Keratinocyte (primary cell): ENCODE data around the gene BCAR3. TPM values are rescaled to one million over a fixed set of nuclear protein-coding genes. Genes with fewer than 3 reads are reported as not detected.

Source experiments
- DNase-seq: peaks from one replicate; pipeline ENCODE4 v3.0.0-alpha.2; 2011; ENCODE audit warnings: low read depth, missing footprints, low spot score
- FAIRE-seq: peaks from 2 replicates; lab custom pipeline; 2011; peaks lifted over from hg19 to GRCh38; lab: Jason Lieb, UNC
- H2AFZ ChIP-seq: 2 replicates; pipeline ENCODE4 v1.6.0; 2012; ENCODE audit warnings: low read length, control low read depth, inconsistent platforms; ENCODE audit not compliant: control insufficient read depth
- H3K27ac ChIP-seq: 2 replicates; pipeline ENCODE4 v1.5.1; 2011; ENCODE audit warnings: low read length; ENCODE audit not compliant: control insufficient read depth, insufficient read depth
- H3K27me3 ChIP-seq: 3 replicates; pipeline ENCODE4 v1.6.0; 2011; ENCODE audit warnings: low read length; ENCODE audit not compliant: control insufficient read depth, insufficient read depth; ENCODE audit errors: extremely low read depth
- H3K36me3 ChIP-seq, 2 experiments: 2 replicates in 1 of 2; 3 replicates in 1 of 2; pipeline ENCODE4 v1.5.1; 2011; ENCODE audit warnings: low read length in 2 of 2, mild to moderate bottlenecking in 1 of 2; ENCODE audit not compliant: control insufficient read depth in 2 of 2, insufficient read depth in 2 of 2; ENCODE audit errors: extremely low read depth in 1 of 2
- H3K4me1 ChIP-seq: 3 replicates; pipeline ENCODE4 v1.5.1; 2011; ENCODE audit warnings: low read length; ENCODE audit not compliant: control insufficient read depth, insufficient read depth; ENCODE audit errors: extremely low read depth
- H3K4me2 ChIP-seq: 3 replicates; pipeline ENCODE4 v1.6.0; 2011; ENCODE audit warnings: low read depth, low read length; ENCODE audit not compliant: control insufficient read depth, insufficient read depth; ENCODE audit errors: extremely low read depth
- H3K4me3 ChIP-seq, 3 experiments: fragments of 200-600 bp in 1 of 3; sonication (generic) in 1 of 3; 2 replicates in 2 of 3; 3 replicates in 1 of 3; pipeline ENCODE4 v1.5.1; 2011 to 2016; ENCODE audit warnings: low read length in 3 of 3, mild to moderate bottlenecking in 3 of 3, control low read depth in 2 of 3, inconsistent platforms in 1 of 3, low read depth in 1 of 3, mixed read lengths in 1 of 3, mixed run types in 1 of 3, moderate library complexity in 1 of 3; ENCODE audit not compliant: control insufficient read depth in 2 of 3, insufficient read depth in 2 of 3; ENCODE audit errors: extremely low read depth in 1 of 3
- H3K79me2 ChIP-seq: 2 replicates; pipeline ENCODE4 v1.6.0; 2012; ENCODE audit warnings: low read length; ENCODE audit not compliant: control insufficient read depth, insufficient read depth
- H3K9ac ChIP-seq: 3 replicates; pipeline ENCODE4 v1.6.0; 2011; ENCODE audit warnings: low read length; ENCODE audit not compliant: control insufficient read depth, insufficient read depth; ENCODE audit errors: extremely low read depth
- H3K9me1 ChIP-seq: 3 replicates; pipeline ENCODE4 v1.6.0; 2011; ENCODE audit warnings: low read length; ENCODE audit not compliant: control insufficient read depth, insufficient read depth; ENCODE audit errors: extremely low read depth
- H3K9me3 ChIP-seq: 2 replicates; pipeline ENCODE4 v1.5.1; 2012; ENCODE audit warnings: low read depth, low read length; ENCODE audit not compliant: control insufficient read depth
- H4K20me1 ChIP-seq: 3 replicates; pipeline ENCODE4 v1.6.0; 2011; ENCODE audit warnings: low read length; ENCODE audit not compliant: control insufficient read depth, insufficient read depth; ENCODE audit errors: extremely low read depth
- CTCF ChIP-seq, 3 experiments: IDR thresholded peaks in 1 of 3; conservative IDR thresholded peaks in 1 of 3; optimal IDR thresholded peaks in 1 of 3; 2 replicates in 2 of 3; 3 replicates in 1 of 3; pipeline versions ENCODE3 to v1.5.1; 2011; ENCODE audit warnings: low read length in 3 of 3, mild to moderate bottlenecking in 3 of 3, moderate library complexity in 2 of 3, control low read depth in 1 of 3, inconsistent platforms in 1 of 3; ENCODE audit not compliant: insufficient read depth in 2 of 3; ENCODE audit errors: extremely low read depth in 1 of 3
- EZH2 ChIP-seq: IDR thresholded peaks from one replicate; pipeline ENCODE4 v1.6.1; 2012; ENCODE audit warnings: inconsistent platforms, mild to moderate bottlenecking, low read length, moderate library complexity
- dilution Hi-C: fragments of 300-500 bp; cut with MboI; formaldehyde crosslinking; loops from one replicate; pipeline ENCODE4 v1.7.0; 2020; ENCODE audit warnings: low sequenced_read_pairs; ENCODE audit not compliant: extremely low pct_ligation_motif_present
- polyA plus RNA-seq, 5 experiments: library from polyadenylated mRNA; depleted of rRNA in 3 of 5; stranded (reverse) in 3 of 5; stranded (forward) in 1 of 5; unstranded in 1 of 5; fragments of >200 nt; gene quantifications; 1 replicate in 1 of 5; 2 replicates in 3 of 5; 3 replicates in 1 of 5; pipeline versions ENCODE4 v1.2.1 to v1.2.3, GENCODE V29; 2011 to 2012; ENCODE audit warnings: missing spikeins in 2 of 5, low read depth in 1 of 5, low replicate concordance in 1 of 5

BCAR3 gene
- polyA plus RNA-seq, 1 donor (not counting 4 experiments of a cell fraction or from before 2014, with no cell fraction given), result 77.2 TPM

- Histone ChIP-seq H3K27ac (no peak overlapping the region), H3K4me3 (no peak overlapping the region), H3K9me3 (no peaks in the 10 kb centered on the region), H3K27me3 (no peaks in the 10 kb centered on the region), H3K4me2 (no peak overlapping the region), H3K36me3 (peaks cover 38 to 62% of the 10 kb centered on the region in 2 experiments), H3K79me2 (peaks cover 18% of the 10 kb centered on the region), H3K9ac (no peak overlapping the region), H4K20me1 (peaks cover 11% of the 10 kb centered on the region), H3K9me1 (no peaks in the 10 kb centered on the region), H2AFZ (no peak overlapping the region), H3K4me1 (peaks cover 6% of the 10 kb centered on the region)
- no peak for FAIRE-seq
- TF ChIP-seq EZH2, result no peak
- TF ChIP-seq CTCF (optimal IDR thresholded peaks at IDR 0.05 in 1 of 3, IDR thresholded peaks at IDR 0.05 in 1 of 3, conservative IDR thresholded peaks at IDR 0.05 in 1 of 3; ENCODE audit: extremely low read depth in 1 of 3, insufficient read depth in 2 of 3, low read length in 3 of 3), result no peak
- no peak for DNase-seq
- dilution Hi-C loops, result no loop called here
Measured at GRCh38 chr1:93565496-93566206, 116.0 kb downstream of the BCAR3 start.

GRCh38 chr1:93559695-93560094 lies 121.9 kb downstream of the BCAR3 start:
- Histone ChIP-seq H3K9ac (no peak overlapping the region), H3K4me2 (no peak overlapping the region), H4K20me1 (no peaks in the 10 kb centered on the region), H3K79me2 (peaks cover 2% of the 10 kb centered on the region), H3K4me1 (no peaks in the 10 kb centered on the region), H3K27me3 (no peaks in the 10 kb centered on the region), H3K36me3 (peaks cover 20 to 34% of the 10 kb centered on the region in 2 experiments), H2AFZ (no peak overlapping the region), H3K4me3 (no peak overlapping the region), H3K9me1 (no peaks in the 10 kb centered on the region), H3K9me3 (no peaks in the 10 kb centered on the region), H3K27ac (no peak overlapping the region)
- FAIRE-seq (peak; percentile 53), DNase-seq (no peak)
- TF ChIP-seq EZH2, result no peak
- TF ChIP-seq CTCF (optimal IDR thresholded peaks at IDR 0.05 in 1 of 3, IDR thresholded peaks at IDR 0.05 in 1 of 3, conservative IDR thresholded peaks at IDR 0.05 in 1 of 3; ENCODE audit: extremely low read depth in 1 of 3, insufficient read depth in 2 of 3, low read length in 3 of 3), result no peak
- dilution Hi-C loops, result no loop called here
